ENCODE data around the gene FMNL2. TPM values are rescaled to one million over a fixed set of nuclear protein-coding genes. Genes with fewer than 3 reads are reported as not detected.

FMNL2 gene
- total and polyA plus RNA-seq, 2 experiments from 2014 or later, result 5.1 to 11.7 TPM

DNA sequence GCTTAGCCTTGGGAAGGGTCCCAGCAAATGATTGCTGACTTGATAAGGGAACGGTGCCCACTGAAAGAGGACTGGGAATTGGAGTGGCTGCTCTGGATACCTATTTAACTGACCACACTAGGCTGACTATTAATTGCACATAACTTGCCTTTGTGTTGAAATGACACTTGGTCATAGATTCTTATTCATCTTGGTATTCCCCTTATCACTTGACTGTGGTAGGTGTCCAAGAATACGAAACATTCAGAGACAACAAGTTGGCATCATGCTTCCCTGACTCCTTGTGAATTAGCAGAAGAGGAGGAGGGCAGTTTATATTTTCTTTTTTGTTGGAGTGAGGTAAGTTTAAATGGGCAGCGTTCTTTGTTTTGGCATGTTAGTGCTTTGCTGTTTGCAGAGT lies 13.4 kb downstream of the FMNL2 start:
- Histone ChIP-seq H3K27me3 (no peaks in the 10 kb centered on the region), H3K36me3 (no peaks in the 10 kb centered on the region), H3K9me3 (ENCODE audit: low read depth) (no peaks in the 10 kb centered on the region), H3K27ac (no peak overlapping the region), H3K4me1 (ENCODE audit: low read depth) (peaks cover 3% of the 10 kb centered on the region), H3K4me3 (no peak overlapping the region)
- peak in 1 of 2 donors; percentile 57 for DNase-seq (ENCODE audit: low read depth in 1 of 2, low spot score in 1 of 2)
- TF ChIP-seq, protein P1, sequence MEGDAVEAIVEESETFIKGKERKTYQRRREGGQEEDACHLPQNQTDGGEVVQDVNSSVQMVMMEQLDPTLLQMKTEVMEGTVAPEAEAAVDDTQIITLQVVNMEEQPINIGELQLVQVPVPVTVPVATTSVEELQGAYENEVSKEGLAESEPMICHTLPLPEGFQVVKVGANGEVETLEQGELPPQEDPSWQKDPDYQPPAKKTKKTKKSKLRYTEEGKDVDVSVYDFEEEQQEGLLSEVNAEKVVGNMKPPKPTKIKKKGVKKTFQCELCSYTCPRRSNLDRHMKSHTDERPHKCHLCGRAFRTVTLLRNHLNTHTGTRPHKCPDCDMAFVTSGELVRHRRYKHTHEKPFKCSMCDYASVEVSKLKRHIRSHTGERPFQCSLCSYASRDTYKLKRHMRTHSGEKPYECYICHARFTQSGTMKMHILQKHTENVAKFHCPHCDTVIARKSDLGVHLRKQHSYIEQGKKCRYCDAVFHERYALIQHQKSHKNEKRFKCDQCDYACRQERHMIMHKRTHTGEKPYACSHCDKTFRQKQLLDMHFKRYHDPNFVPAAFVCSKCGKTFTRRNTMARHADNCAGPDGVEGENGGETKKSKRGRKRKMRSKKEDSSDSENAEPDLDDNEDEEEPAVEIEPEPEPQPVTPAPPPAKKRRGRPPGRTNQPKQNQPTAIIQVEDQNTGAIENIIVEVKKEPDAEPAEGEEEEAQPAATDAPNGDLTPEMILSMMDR (IDR thresholded peaks at IDR 0.05; ENCODE audit: low read depth, low read length), result no peak

- Histone ChIP-seq H3K4me1 (ENCODE audit: low read depth) (peaks cover 3% of the 10 kb centered on the region), H3K36me3 (no peaks in the 10 kb centered on the region), H3K27ac (no peak overlapping the region), H3K9me3 (ENCODE audit: low read depth) (no peaks in the 10 kb centered on the region), H3K4me3 (no peak overlapping the region), H3K27me3 (no peaks in the 10 kb centered on the region)
- no peak for DNase-seq (ENCODE audit: low read depth in 1 of 2, low spot score in 1 of 2)
- TF ChIP-seq, protein P1 (IDR thresholded peaks at IDR 0.05; ENCODE audit: low read depth, low read length), result no peak
These were observed 14.4 kb downstream of the FMNL2 start for GRCh38 chr2:152349416-152349815.

GRCh38 chr2:152350155-152350679 lies 15.2 kb downstream of the FMNL2 start:
- H3K4me3 ChIP-seq, result no peak overlapping the region
- DNase-seq (ENCODE audit: low read depth in 1 of 2, low spot score in 1 of 2), result no peak
- H3K36me3 ChIP-seq, result no peaks in the 10 kb centered on the region
- TF ChIP-seq, protein P1 (IDR thresholded peaks at IDR 0.05; ENCODE audit: low read depth, low read length), result no peak
- no peaks in the 10 kb centered on the region for H3K9me3 ChIP-seq (ENCODE audit: low read depth)
- H3K27ac ChIP-seq, result no peak overlapping the region
- H3K27me3 ChIP-seq, result no peaks in the 10 kb centered on the region
- H3K4me1 ChIP-seq (ENCODE audit: low read depth), result peaks cover 3% of the 10 kb centered on the region

DNA sequence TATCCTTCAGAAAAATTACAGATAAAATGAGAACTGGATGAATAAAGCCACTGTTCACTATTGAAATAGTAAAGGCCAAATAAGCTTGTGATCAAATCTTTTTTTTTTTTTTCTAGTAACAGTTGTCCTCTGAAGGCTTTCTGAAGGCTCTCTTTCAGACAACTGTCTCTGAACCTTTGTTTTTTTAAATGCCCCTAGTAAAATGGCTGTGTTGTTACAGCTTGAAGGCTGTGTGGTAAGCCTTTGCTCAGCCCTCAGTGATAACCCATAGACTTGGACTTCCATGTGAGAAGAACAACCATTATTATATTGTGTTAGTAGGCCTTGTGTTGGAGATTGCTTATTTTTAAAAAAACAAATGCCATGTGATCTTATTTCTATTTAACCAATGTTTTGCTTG lies 17.6 kb downstream of the FMNL2 start:
- H3K4me1 ChIP-seq (ENCODE audit: low read depth), result peaks cover 3% of the 10 kb centered on the region
- H3K36me3 ChIP-seq, result no peaks in the 10 kb centered on the region
- TF ChIP-seq, protein P1 (IDR thresholded peaks at IDR 0.05; ENCODE audit: low read depth, low read length), result no peak
- H3K27ac ChIP-seq, result no peak overlapping the region
- no peaks in the 10 kb centered on the region for H3K9me3 ChIP-seq (ENCODE audit: low read depth)
- no peak overlapping the region for H3K4me3 ChIP-seq
- H3K27me3 ChIP-seq, result no peaks in the 10 kb centered on the region
- no peak for DNase-seq (ENCODE audit: low read depth in 1 of 2, low spot score in 1 of 2)

DNA sequence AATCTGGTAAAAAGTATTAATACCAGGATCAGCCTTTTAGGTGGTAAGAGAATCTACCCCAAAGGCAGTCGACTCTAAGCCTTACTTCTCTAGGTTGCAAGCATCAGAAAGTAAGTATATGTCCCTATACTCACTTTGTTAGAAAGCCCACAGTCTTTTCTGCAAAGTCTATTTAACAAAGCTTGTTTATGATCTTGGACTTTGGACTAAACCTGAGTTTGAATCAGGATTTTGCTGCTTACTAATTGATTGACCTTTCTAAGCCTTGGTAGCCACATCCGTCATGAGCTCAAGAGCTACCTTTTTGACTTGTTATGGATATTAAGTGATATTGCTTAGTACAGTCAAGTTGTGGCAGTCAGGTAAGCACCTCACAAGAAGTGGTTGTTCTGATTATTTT lies 18.4 kb downstream of the FMNL2 start:
- no peak overlapping the region for H3K27ac ChIP-seq
- no peak overlapping the region for H3K4me3 ChIP-seq
- H3K9me3 ChIP-seq (ENCODE audit: low read depth), result no peaks in the 10 kb centered on the region
- DNase-seq (ENCODE audit: low read depth in 1 of 2, low spot score in 1 of 2), result no peak
- TF ChIP-seq, protein P1 (IDR thresholded peaks at IDR 0.05; ENCODE audit: low read depth, low read length), result no peak
- H3K4me1 ChIP-seq (ENCODE audit: low read depth), result peaks cover 1% of the 10 kb centered on the region
- H3K36me3 ChIP-seq, result no peaks in the 10 kb centered on the region
- no peaks in the 10 kb centered on the region for H3K27me3 ChIP-seq

All from cardiac muscle cell (in vitro differentiated cells and primary cell).